NCI-H226 (cell line): ENCODE results near the gene SLC12A7.
"Not testable (repeated sequence)": the region's sequence is repeated elsewhere in the genome, so short reads cannot be mapped to it uniquely, and the experiment has no call there.

Experiments used
- DNase-seq: peaks from one replicate; pipeline ENCODE4 v3.0.0-alpha.2; 2015

SLC12A7 gene

DNA sequence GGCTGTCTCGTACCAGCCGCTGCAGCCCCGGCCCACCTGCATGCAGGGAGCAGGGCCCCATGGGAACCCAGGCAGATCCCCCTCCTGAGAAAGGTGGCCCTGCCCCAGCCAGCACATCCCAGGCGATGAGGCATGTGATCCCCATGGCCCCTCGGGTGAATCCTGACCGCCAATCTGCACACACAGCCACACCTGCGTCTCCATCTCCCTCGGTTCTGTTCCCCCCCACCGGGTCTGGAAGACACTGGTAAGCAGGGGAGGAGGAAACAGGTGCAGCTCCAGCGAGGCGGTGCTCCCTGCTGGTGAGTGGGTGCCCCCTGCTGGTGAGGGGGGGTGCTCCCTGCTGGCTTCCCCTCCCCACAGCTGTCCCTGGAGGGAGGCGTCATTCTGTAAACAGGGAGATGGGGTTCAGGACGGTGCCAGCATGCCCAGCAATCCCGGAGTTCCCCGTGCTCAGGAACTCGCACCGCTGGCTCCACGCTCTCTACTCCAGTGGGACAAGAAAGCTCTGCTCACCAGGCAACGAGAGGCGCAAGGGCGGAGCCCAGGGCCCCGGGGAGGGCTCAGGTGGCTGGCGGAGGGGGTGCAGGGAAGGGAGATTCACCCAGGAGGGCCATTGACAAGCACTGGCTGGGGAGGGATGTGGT, 28.4 kb upstream of the SLC12A7 start:
- peak; percentile 44 for DNase-seq

DNA sequence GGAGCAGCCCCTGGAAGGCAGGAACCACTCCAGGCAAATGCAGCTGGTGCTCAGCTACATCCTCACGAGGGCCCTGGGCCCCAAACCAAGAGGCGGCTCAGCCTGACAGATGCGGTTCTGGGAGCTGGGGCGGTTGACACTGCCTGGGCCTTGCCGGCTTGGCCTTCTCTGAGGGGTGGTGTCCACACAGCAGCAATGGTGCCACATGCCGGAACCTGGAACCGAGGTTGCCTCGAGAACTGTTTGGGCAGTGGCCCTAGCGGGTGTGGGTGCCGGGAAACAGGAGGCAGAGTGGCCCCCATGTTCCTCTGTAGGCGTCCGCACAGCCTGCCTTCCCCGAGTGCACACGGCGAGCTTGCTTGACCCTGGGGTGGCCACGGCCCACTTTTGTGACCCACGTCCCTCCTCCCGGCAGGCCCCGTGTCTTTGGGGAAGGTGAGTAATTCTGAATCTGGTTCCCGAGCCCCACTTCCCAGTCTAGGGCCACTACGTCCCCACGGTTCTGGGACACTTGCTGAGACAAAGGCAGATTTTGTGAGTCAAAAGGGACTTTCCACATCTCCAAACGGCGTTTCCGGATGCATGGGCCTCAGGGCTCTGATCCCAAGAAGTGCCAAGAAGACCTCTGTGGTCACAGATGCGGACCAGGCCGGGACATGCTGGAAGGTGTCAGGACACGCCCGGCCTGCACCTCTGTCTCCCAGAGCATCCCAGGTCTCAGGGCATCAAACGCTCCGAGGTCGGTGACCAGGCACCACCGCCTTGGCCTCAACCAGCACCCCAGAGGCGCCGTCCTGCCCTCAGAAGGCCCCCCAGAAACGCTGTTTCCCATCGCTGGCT, 27.7 kb upstream of the SLC12A7 start:
- DNase-seq: no peak

DNA sequence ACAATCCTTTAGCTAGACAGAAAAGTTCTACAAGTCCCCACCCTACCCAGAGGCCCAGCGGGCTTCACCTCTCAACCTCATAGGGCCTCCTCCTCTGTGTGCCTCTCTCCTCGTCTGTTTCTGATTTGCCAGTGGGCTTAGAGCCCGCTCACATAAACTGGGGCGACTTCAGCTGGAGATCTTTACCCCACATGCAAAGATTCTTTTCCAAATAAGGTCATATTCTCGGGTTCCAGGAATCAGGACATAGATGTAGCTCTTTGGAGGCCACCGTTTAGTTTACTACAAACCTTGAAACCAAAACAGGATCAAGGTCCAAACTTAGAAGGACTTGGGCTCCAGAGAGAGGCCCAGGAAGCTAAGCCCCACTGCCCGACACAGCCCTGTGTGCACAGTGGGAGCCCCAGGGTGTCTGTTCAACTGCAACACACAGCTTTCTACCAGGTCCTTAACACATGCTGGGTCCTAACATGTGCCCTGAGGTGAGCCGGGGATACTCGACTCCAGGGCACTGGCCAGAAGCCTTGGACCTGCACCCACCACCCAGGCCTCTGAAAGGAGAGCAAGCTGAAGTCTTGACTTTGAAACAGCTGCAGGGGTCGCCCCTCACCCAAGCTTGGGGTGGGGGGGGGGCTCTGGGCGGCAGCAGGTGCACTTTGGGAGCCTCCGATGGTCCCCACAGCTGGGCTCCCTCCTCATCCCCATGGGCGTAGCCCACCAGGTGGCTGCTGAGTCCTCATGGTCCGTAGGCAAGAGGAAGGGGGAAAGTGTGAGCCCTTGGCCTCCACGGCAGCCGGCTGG, 26.8 kb upstream of the SLC12A7 start:
- DNase-seq: no peak

DNA sequence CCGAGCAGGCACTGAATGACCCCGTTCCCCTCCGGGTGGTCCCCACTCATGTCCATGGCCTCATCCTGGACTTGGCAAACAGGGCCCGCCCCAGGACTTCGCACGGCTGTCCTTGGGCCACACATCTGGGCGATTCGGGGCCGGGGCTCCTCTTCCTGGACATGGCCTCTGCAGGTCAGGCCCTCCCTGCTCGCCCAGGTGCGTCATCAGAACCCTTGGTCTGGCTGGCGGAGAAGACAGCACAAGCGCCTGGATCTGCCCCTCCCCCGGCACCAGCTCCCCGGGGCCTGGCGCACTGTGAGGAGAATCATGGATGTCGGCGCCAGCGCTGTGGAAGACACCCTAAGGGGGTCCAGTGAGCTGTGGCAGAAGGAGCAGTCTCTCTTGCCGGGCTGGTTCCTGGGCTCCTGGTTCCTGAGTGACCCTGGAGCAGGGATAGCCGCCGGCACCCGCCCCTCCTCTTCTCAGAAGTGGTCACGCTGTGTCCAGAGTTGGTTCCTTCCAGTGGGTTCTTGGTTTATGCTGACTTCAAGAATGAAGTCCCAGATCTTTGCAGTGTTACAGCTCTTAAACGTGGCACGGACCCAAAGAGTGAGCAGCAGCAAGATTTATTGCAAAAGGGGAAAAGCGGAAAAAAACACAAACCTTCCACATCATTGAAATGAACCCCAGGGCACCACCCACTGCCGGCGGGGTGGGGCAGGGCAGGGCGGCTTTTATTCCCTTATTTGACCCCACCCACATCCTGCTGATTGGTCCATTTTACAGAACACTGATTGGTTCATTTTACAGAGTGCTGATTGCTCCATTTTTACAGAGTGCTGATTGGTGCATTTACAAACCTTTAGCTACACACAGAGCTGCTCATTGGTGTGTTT, 25.9 kb upstream of the SLC12A7 start:
- no peak for DNase-seq

DNA sequence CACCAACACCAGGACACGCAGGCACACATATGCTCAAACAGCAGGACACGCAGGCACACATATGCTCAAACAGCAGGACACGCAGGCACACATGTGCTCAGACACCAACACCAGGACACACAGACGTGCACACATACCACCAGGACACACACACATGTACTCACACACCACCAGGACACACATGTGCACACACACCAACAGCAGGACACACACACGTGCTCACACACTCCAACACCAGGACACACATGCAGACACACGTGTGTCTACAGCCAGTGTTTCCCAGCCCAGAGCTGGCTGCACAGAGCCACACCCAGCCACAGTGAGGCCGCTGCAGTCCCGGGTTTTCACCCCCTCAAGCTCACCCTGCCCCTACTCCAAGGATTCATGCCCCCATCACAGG, 25.0 kb upstream of the SLC12A7 start:
- no peak for DNase-seq

DNA sequence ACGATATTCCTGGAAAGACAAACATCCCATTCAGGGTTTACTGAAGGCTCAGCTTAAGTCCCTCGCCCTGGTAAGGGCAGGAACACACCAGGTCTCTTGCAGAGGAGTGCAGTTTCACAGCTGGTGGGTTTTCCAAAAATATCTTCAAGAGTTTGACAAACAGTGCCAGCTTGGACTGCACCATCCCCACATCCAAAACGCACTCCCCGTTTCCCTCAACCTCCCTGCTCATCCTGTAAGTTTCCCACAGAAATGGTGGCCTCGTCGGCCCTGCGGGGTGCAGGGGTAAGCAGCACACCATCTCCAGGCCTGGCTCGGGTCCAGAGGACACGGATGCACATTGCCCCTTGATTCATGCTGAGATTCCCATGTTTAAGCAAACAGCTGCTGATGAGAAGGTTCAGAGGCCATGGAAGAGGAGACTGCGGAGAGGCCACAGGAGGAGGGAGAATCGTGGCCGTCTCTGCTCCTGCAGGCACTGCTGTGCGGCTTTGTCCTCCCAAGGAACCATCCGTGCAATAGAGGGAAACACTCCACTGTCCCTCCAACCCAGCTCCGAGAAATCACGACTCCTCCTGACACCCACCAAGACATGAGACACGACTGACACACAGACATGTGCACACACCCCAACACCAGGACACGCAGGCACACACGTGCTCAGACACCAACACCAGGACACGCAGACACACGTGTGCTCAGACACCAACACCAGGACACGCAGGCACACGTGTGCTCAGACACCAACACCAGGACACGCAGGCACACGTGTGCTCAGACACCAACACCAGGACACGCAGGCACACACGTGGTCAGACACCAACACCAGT, 24.0 kb upstream of the SLC12A7 start:
- no peak for DNase-seq

DNA sequence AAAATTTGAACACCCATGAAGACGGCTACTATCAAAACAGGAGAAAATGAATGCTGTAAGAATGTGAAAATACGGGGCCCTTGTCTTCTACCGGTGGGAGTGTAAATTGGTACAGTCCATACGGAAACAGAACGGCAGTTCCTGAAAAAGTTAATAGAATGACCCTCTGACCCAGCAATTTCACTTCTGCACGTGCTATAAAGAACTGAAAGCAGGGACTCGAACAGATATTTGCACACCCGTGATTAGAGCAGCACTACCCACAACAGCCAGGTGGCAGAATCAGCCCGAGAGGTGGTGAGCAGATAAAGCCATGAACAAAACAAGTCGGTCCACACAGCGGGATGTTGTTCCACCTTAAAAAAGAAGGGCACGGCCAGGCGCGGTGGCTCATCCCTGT, 22.6 kb upstream of the SLC12A7 start:
- DNase-seq: no peak

DNA sequence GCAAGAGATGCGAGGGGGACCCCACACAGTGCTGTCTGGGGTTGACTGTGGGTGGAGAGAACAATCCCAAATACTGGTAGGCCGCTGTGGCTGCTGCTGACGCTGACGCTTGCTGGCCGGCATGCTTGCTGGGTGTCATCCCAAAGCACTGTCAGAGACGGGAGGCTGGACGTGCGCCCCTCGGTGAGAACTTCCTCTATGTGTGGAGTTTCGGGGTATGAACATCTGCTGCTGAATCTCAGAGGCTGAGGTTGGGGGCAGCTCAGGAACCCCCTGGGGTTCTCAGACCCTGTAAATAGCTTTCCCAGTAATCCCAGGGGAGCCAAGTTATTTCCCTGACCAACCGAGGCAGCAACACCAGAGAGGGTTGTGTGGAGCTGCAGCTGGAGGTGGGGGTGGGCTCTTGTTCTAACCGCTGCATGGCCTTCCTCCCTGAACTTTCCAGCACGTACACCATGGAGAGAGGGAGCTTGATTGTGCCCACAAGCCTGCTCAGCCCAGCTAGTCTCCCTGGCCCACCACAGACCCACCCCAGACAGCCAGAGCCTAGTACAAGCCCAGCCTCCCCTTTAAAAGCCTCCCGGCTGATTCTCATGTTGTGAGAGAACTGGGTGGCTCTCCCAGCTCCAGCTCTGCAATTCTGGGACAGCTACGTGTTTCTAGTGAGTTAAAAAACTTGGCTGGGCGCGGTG, 21.8 kb upstream of the SLC12A7 start:
- no peak for DNase-seq

DNA sequence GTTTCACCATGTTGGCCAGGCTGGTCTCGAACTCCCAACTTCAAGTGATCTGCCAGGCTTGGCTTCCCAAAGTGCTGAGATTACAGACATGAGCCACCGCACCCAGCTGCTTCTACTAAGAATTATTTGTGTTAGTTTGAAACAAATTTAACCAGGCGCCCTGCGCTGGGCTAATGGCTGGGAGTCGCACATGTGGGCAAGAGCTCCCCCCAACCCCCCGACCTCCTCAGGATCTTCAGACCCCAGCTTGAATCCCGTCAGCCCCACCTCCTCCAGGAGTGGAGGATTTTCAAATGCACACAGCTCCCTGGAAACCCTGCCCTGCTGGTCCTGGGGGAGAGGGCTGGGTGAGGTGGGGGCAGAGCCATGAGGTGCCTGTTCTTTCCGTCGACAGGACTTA, 21.2 kb upstream of the SLC12A7 start:
- DNase-seq: no peak

DNA sequence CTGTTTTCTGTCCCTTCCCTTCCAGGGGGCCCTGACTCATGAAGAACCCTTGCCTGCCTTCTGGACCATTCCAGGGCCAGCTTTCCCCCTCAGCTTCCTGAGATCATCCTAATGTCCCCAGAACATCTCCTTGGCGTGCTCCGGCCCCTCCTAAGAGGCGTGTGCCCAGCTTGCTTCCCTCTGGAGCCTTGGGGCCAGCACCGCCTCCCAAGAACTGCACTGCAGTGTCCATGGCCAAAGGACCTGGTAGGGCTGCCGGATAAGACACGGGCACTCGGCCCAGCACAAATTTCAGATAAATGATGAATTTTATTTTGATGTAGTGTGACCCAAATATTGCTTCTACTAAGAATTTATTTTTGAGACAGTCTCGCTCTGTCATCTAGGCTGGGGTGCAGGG, 20.7 kb upstream of the SLC12A7 start:
- DNase-seq: no peak

DNA sequence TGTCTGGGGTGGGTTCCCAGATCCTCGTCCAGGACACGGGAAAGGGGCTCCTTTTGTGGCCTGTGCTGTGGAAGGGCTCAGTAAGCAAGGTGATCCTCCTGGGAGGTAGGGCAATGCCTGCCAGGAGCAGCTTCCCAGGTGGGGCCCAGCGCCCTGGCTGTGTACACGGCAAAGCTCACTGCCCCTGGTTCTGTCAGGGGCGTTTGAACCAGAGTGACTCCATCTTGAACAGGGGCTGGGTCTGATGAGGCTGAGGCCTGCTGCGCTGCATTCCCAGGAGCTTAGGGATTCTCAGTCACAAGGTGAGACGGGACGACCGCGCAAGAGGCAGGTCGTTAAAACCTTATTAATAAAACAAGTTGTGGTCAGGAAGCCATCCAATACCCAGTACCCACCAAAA, 19.9 kb upstream of the SLC12A7 start:
- DNase-seq: no peak

DNA sequence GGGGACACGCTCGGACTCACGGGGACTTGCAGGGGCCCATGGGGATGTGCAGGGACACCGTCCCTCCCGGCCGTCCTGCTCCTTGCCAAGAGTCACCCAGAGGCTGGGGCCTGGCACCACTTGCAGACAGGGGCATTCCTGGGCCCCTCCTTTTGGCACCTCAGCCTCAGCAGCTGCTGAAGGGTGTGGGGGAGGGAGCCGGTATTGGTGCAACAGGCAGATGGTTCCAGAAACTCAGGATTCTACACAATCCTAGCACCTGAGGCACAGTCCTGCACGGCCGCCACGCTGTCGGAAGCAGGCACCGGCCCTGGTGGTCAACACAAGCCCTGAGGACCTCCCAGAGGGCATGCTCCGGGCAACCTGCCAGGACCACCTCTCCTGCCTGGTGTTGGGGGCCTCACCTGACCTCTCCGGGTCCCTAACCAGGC, 19.3 kb upstream of the SLC12A7 start:
- DNase-seq: no peak

DNA sequence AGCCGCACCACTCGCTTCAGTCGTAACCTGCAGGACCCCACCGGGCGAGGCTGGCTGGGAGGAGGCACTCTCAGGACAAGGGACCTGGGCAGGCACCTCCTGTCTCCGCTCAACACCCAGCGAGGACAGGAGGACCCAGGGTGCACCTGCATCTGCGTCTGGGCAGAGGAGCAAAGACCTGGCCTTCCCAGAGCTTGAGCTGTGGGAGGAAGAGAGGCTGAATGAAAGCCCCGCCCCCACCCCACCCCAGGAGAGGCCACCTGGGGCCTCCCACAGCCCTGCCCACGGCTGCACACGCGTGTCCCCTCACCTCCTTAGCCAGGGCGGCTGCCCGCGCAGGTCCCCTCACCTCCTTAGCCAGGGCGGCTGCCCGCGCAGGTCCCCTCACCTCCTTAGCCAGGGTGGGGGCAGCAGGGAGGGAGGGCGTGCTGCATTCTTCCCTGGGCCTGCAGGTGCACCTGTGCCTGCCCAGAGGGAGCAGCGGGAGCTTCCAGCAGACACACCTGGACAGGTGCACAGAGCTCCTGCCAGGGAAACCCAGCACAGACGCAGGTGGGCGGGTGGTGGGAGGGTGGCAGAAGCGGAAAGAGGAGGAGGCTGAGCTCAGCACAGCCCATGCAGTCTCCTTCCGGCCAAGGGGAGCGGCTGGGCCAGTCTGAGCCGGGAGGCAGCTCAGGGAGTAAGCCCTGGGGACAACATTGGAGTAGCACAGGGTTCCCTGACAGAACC, 18.5 kb upstream of the SLC12A7 start:
- DNase-seq: no peak

DNA sequence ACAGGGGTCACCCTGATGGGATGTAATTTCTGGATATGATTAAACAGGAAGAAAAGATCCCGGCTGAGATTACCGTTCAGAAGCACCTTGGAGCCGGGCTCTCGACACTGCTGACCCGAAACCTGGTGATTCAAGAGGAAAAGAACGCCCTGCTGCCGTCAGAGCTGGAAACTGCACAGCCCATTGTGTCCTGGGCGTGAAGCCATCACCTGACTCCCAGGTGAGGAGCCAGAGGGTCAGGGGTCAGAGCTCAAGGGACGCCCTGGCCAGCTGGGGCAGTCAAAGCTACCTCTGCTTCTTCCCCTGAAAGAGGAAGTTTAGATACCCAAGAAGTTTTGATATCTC, 17.8 kb upstream of the SLC12A7 start:
- no peak for DNase-seq

DNA sequence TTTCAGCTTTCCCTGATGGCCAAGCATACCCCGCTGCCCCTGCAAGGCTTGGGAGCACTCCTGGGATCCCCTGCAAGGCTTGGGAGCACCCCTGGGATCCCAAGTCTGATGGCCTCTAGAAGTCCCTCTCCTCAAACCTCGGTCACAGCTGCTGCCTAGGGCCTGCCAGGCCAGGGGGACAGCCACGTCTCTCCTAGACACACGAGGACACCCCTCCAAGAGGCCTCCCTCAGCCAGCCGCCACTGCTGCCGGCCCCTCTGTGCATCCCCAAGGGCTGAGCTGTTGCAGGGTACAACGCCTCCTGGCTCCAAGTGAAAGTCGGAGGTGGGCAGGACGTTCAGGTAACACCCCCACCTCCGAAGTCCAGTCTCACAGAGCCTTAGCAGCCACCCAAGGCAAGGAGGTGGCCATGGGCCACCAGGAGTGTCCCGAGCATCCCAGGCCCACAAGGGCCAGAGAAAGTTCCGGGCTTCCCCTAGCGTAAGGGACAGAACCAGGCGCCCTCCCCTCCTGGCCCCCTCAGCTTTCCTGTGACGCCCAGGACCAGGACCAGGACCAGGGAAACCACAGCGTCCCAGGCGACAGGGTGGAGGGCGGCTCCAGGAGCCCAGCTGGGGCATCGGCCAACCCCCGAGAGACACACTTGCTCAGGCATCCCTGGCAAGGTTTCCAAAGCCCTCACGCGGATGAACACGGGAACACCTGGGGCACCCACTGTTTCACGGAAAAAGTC, 17.3 kb upstream of the SLC12A7 start:
- no peak for DNase-seq

DNA sequence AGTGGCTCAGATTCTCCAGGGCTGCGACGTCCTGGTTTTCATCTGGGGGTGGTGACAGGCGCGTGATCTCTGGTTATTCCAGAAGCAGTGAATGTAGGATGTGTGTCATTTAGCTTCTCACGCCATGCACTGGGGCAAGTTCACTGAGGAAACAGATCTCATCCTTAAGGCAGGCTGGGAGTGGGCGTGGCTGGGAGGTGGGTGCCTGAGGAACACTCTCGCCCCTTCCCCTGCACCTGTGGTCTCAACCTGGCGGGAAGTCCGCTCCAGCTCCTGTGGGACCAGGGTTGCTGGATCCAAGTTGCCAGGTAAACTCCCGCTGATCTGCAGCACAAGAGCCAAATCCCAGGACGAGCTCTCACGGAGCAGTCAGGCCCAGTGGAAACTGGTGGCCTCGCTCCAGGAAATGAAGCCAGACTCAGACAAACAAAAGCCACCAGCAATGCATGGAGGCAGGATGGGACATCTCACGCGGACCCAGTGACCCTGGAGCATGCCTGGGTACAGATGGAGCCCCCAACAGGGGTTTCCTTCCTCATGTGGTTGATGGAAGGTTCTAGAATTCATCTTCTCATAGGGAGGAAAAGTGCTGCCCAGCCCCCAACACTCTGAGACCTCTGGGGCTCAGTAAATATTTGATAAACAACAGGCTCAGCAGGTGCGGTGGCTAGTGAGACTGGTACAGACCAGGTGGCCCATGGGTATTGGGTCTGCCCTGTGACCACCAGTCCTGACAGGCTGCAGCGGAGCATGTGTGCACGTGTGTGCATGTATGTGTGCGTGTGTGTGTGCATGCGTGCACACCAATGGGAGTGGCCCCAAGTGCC, 16.3 kb upstream of the SLC12A7 start:
- DNase-seq: no peak

DNA sequence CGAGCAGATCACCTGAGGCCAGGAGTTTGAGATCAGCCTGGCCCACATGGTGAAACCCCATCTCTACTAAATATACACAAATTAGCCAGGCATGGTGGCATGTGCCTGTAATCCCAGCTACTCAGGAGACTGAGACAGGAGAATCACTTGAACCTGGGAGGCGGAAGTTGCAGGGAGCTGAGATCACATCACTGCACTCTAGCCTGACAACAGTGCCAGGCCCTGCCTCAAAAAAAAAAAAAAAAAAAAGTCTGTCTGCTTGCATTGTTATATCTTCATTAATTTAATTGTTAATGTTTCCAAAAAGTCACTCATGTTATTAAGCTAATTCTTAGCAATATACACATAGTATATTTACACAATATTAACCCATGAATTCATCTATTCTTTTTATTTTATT, 13.8 kb upstream of the SLC12A7 start:
- DNase-seq: not testable (repeated sequence)

DNA sequence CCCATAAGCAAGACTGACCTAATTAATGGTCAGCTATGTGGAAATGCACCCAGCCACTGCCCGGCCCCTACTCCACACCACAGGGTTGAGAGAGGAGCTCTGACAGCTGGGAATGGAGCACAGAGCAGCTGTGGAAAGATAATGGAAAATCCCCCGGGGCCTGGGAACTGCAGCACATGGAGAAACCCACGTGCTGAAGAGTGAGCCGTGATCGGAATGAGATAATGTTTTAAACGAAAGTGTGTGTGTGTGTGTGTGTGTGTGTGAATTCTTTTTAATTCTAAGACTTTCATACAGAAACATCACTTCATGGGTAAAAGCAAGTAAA, 13.1 kb upstream of the SLC12A7 start:
- no peak for DNase-seq
